Measurements from ENCODE around the gene TAB3.

GRCh38 chrX:30885136-30885535, 3.9 kb downstream of the TAB3 start:
- TF ChIP-seq CTCF (IDR thresholded peaks at IDR 0.05) (no peak), POLR2A (IDR thresholded peaks at IDR 0.05) (no peak)
